ENCODE data around the gene FBXO11. TPM values are rescaled to one million over a fixed set of nuclear protein-coding genes. Genes with fewer than 3 reads are reported as not detected.

Gene FBXO11
- polyA plus RNA-seq, 1 of the 3 experiments (the other 2 are of a cell fraction) = 26.6 TPM

DNA sequence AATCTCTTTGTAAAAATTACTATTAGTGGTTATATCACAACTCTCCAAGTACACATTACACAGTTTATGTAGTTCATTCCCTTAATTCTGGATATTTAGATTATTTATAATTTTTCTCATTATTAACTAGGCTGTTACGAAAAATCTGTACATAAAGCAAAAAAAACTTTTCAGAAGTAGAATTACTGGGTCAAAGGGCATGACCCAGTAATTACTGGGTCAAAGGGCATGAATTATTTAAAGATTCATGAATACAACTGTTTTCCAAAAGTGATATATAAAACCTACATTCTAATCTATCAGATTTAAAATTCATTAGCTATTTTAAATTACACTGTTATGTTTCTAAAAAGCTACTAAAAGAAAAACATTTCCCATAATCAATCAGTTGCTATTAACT, 68.0 kb downstream of the FBXO11 start:
- no peak for TF ChIP-seq GATA2 (CRISPR knock-in tag; IDR thresholded peaks at IDR 0.05)
- TF ChIP-seq, protein P1, sequence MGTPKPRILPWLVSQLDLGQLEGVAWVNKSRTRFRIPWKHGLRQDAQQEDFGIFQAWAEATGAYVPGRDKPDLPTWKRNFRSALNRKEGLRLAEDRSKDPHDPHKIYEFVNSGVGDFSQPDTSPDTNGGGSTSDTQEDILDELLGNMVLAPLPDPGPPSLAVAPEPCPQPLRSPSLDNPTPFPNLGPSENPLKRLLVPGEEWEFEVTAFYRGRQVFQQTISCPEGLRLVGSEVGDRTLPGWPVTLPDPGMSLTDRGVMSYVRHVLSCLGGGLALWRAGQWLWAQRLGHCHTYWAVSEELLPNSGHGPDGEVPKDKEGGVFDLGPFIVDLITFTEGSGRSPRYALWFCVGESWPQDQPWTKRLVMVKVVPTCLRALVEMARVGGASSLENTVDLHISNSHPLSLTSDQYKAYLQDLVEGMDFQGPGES (IDR thresholded peaks at IDR 0.05; ENCODE audit: low read depth, low read length) = no peak
- TF ChIP-seq JUND (IDR thresholded peaks at IDR 0.05) = no peak
- TF ChIP-seq, protein P2, sequence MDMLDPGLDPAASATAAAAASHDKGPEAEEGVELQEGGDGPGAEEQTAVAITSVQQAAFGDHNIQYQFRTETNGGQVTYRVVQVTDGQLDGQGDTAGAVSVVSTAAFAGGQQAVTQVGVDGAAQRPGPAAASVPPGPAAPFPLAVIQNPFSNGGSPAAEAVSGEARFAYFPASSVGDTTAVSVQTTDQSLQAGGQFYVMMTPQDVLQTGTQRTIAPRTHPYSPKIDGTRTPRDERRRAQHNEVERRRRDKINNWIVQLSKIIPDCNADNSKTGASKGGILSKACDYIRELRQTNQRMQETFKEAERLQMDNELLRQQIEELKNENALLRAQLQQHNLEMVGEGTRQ (IDR thresholded peaks at IDR 0.05; ENCODE audit: borderline replicate concordance, low read depth, low read length) = no peak
- no peak for TF ChIP-seq YY1 (IDR thresholded peaks at IDR 0.05; ENCODE audit: low read depth)
- TF ChIP-seq, protein P3, sequence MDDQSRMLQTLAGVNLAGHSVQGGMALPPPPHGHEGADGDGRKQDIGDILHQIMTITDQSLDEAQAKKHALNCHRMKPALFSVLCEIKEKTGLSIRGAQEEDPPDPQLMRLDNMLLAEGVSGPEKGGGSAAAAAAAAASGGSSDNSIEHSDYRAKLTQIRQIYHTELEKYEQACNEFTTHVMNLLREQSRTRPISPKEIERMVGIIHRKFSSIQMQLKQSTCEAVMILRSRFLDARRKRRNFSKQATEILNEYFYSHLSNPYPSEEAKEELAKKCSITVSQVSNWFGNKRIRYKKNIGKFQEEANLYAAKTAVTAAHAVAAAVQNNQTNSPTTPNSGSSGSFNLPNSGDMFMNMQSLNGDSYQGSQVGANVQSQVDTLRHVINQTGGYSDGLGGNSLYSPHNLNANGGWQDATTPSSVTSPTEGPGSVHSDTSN (IDR thresholded peaks at IDR 0.05) = no peak
- Histone ChIP-seq H3K4me2 (no peak overlapping the region), H2AFZ (ENCODE audit: low read depth) (no peak overlapping the region), H3K27ac (ENCODE audit: low read depth in 2 of 2, low read length in 1 of 2) (no peak overlapping the region), H3K9me2 (no peaks in the 10 kb centered on the region), H3K79me2 (ENCODE audit: insufficient read depth) (peaks cover 63% of the 10 kb centered on the region), H3K4me3 (ENCODE audit: low read depth in 2 of 2, low read length in 1 of 2) (no peak overlapping the region), H3K9ac (no peak overlapping the region), H3F3A (replicated peaks; ENCODE audit: insufficient read depth) (peaks cover 11% of the 10 kb centered on the region), H3K4me1 (ENCODE audit: control insufficient read depth in 1 of 2, insufficient read depth in 2 of 2, low read depth in 1 of 2, low read length in 1 of 2) (peaks cover 0 to 4% of the 10 kb centered on the region in 2 experiments; a peak in 1 of 4 replicates), H3K36me3 (replicated peaks in 1 of 2; ENCODE audit: control insufficient read depth in 1 of 2, insufficient read depth in 2 of 2, low read length in 1 of 2) (peaks cover 41 to 66% of the 10 kb centered on the region in 2 experiments), H4K20me1 (ENCODE audit: insufficient read depth) (peaks cover 45% of the 10 kb centered on the region), H3K27me3 (ENCODE audit: insufficient read depth) (no peaks in the 10 kb centered on the region), H3K9me3 (no peaks in the 10 kb centered on the region)
- POLR2A ChIA-PET = no interaction called here
- CTCF ChIA-PET = interaction anchor here (1.3 to 2.2 kb wide), 2 partner anchors 69 to 268 kb away, joined by 4 to 7 read pairs; no protein-coding TSS in a partner anchor
- 95% methylated on average over 1 of the region's 1 CpG for WGBS (ENCODE audit: low lambda C conversion rate)
- no peak for DNase-seq

DNA sequence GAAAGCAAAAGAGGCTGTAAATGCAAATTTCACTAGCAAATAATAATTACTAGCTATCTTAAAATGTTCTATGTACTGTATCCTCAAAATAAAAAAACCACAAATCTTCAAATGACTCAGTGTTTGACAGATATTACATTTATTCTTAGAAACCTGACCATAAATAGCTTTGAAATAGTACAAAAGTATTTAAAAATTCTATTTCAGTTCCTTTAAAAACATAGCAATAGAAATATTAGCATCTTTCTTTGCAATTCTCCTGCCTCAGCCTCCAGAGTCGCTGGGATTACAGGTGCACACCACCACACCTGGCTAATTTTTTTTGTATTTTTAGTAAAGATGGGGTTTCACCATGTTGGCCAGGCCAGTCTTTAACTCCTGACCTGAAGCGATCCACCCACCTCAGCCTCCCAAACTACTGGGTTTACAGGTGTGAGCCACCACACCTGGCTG, 72.8 kb downstream of the FBXO11 start:
- Histone ChIP-seq H3K4me2 (no peak overlapping the region), H3K9me2 (no peaks in the 10 kb centered on the region), H3K27ac (ENCODE audit: low read depth in 2 of 2, low read length in 1 of 2) (no peak overlapping the region), H2AFZ (ENCODE audit: low read depth) (no peak overlapping the region), H3F3A (replicated peaks; ENCODE audit: insufficient read depth) (peaks cover 15% of the 10 kb centered on the region), H3K27me3 (ENCODE audit: insufficient read depth) (no peaks in the 10 kb centered on the region), H3K4me3 (ENCODE audit: low read depth in 2 of 2, low read length in 1 of 2) (no peak overlapping the region), H3K4me1 (ENCODE audit: control insufficient read depth in 1 of 2, insufficient read depth in 2 of 2, low read depth in 1 of 2, low read length in 1 of 2) (peaks cover 0 to 4% of the 10 kb centered on the region in 2 experiments; a peak in 1 of 4 replicates), H3K36me3 (replicated peaks in 1 of 2; ENCODE audit: control insufficient read depth in 1 of 2, insufficient read depth in 2 of 2, low read length in 1 of 2) (peaks cover 66 to 95% of the 10 kb centered on the region in 2 experiments), H4K20me1 (ENCODE audit: insufficient read depth) (peaks cover under 1% of the 10 kb centered on the region; the same call in 1 of the 2 replicates), H3K79me2 (ENCODE audit: insufficient read depth) (peaks cover 37% of the 10 kb centered on the region), H3K9ac (no peak overlapping the region), H3K9me3 (no peaks in the 10 kb centered on the region)
- ChIA-PET CTCF (interaction anchor here (0.8 to 1.2 kb wide), 4 partner anchors 9 to 396 kb away, joined by 3 read pairs; no protein-coding TSS in a partner anchor), POLR2A (no interaction called here)
- 95% methylated on average over 2 of the region's 2 CpGs for WGBS (ENCODE audit: low lambda C conversion rate)
- TF ChIP-seq SIN3A (IDR thresholded peaks at IDR 0.05; ENCODE audit: borderline replicate concordance, low read depth, low read length) = no peak
- no peak for TF ChIP-seq EZH2phosphoT487 (IDR thresholded peaks at IDR 0.05; ENCODE audit: borderline replicate concordance, low read depth)
- no peak for TF ChIP-seq RAD21 (IDR thresholded peaks at IDR 0.05; ENCODE audit: low read length)
- TF ChIP-seq GATA2 (CRISPR knock-in tag; IDR thresholded peaks at IDR 0.05) = no peak
- no peak for TF ChIP-seq TAF1 (IDR thresholded peaks at IDR 0.05; ENCODE audit: borderline replicate concordance, low read depth, low read length)
- no peak for TF ChIP-seq FOXM1 (IDR thresholded peaks at IDR 0.05; ENCODE audit: low read depth)
- TF ChIP-seq TCF12 (IDR thresholded peaks at IDR 0.05) = no peak
- TF ChIP-seq SMC3 (IDR thresholded peaks at IDR 0.05; ENCODE audit: low read depth, low read length) = no peak
- no peak for TF ChIP-seq YY1 (IDR thresholded peaks at IDR 0.05; ENCODE audit: low read depth)
- no peak for TF ChIP-seq CHD2 (IDR thresholded peaks at IDR 0.05; ENCODE audit: low read length, partially characterized antibody)
- TF ChIP-seq, protein P4, sequence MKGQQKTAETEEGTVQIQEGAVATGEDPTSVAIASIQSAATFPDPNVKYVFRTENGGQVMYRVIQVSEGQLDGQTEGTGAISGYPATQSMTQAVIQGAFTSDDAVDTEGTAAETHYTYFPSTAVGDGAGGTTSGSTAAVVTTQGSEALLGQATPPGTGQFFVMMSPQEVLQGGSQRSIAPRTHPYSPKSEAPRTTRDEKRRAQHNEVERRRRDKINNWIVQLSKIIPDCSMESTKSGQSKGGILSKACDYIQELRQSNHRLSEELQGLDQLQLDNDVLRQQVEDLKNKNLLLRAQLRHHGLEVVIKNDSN (IDR thresholded peaks at IDR 0.05; ENCODE audit: borderline replicate concordance, low read depth) = no peak
- no peak for TF ChIP-seq POLR2AphosphoS5 (IDR thresholded peaks at IDR 0.05; ENCODE audit: low read depth, low read length)
- DNase-seq = no peak

Data from SK-N-SH (cell line).